GM18519 (cell line): ENCODE results near the gene RAP1GAP2.
"Not testable (repeated sequence)": the region's sequence is repeated elsewhere in the genome, so short reads cannot be mapped to it uniquely, and the experiment has no call there.

ENCODE experiments used
- ATAC-seq: cut with Tn5 transposase; IDR thresholded peaks from one replicate; pipeline ENCODE4 v1.9.1; 2021; ENCODE audit warnings: mild to moderate bottlenecking, moderate library complexity; ENCODE audit not compliant: unreplicated experiment, low FRiP score

Gene RAP1GAP2

DNA sequence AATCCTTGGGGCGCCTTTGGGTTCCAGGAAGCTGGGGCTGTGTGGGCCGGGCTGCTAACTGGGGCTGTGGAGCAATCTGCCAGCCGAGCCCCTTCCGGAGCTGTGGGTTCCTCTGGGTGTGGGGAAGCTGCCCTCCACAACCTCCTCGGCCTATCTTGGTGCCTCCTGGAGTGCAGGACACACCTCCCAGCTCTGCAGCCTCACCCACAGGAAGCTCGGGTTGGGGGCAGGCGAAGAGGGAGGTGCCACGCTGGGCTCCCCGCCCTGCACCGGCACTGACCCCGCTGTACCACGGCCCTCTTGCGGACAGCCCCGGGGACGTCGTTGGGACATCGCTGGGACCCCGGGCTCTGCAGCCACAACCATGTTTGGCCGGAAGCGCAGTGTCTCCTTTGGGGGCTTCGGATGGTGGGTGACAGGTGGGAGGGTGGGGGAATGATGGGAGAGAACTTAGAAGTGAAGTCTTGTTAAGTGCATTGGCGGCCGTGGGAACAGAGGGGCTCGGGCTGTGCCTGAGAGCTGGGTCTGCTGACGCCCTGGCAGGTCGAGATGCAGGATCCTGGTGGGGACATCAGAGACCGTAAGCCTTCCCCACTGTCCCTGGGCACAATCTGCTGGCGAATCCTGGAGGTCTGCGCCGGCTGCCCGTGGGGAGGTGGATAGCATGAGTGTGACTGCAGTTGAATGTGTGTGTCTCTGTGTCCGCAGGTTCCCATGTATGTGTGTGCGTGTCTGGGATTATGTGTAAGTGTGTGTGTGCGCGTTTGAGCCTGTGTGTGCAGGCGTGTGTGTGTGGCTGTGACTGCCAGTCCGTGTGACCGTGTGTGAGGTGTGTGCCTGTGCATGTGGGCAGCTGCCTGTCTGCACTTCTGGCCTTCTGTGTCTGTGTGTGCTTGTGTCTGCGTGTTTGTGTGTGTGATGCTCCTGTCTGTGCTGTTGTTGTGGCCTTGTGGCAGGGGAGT lies at the start of gene RAP1GAP2:
TSS of gene RAP1GAP2 (plus strand) at position 275 of the 962 bp plus-strand sequence. CDS start at position 365, 90 bp downstream.
- no peak for ATAC-seq

DNA sequence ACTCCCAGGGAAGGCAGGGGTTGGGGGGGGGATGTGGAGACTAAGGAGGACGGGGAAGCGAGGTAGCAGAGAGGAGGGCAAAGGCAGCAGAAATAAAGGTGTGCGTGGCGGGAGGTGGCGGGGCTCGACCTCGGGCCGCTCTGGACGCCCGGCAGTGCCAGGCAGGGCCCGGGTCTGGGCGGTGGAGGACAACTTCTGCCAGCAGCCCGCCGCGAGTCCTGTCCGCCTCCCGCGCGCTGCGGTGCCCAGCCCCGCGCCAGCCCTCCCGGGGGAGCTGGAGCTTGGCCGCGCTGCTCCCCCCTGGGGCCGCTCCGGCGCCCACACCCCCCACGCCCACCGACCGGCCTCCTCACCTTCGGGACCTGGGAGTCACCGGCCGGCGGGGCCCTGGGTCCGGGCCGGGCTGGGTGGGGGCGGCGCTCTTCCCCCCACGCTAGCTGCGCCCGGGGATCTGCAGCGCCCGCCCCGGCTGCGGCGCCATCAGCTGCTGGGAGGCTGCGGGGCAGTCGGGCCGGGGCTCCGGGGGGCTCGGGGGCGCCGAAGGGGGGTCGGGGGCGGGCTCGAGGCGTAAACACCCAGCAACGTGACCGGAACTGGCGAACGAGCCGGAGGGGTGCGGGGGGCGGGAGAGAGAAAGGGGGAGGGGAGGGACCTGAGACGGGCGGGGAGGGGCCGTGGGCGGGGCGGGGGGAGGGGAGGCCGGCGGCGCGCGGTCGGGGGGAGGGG lies 47.0 kb upstream of the RAP1GAP2 start, which contains the start of gene CCDC92B:
TSS of gene CCDC92B (minus strand) at position 595 of the 726 bp plus-strand sequence. CDS start 14,507 bp downstream, outside the sequence.
- ATAC-seq, result no peak

DNA sequence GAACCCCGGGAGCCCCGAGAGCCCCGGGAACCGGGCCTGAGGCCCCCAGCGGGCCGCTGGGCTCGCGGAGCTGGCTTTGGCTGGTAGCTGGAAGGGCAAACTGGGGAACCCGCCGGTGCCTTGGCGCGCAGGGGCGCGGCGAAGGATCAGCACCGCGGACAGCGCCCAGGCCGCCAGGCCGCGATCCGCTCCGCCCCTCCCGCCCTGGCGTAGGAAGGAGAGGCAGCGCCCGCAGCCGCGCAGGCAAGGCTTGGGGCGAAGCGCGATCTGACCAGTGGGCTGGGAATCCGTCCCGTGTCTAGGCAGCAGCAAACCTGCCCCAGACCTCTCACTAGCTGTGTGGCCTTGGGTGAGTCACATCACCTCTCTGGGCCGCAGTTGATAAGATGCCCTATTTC lies 46.5 kb upstream of the RAP1GAP2 start:
- ATAC-seq, result no peak

DNA sequence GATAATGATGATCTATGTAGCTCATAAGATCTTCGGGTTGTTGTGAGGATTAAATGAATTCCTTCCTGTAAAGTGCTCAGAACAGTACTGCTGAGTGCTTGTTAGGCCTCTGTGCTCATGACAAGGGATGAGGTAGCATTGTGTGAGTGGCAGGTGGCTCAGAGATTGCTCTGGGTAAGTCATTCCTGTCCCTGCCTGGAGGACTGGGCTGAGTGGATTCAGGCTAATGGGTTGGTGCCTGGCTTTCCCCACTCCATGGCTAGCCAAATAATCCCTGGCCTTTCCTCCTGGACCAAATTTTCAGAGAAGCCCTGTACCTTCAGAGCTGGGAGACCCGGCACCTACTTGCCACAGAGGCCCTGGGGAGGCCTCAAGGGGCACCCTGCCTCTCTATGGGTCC lies 45.5 kb upstream of the RAP1GAP2 start:
- no peak for ATAC-seq

DNA sequence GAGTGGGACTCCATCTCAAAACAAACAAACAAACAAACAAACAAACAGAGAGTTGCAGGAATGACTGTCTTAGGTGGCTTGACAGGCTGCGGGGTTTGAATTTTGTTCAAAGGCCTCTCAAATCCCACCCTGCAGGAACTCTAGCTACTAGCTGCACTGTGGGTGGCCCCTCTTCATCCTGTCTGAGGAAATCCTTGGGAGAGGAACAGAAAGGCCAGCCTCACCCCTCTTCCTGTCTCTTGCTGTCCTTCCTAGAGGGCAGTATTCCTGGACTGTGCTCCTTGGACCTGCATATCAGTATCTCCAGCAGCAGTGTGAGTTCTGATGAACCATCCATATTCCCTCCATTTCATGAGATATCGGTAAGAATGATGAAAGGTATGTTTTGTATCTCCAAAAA lies 44.7 kb upstream of the RAP1GAP2 start:
- ATAC-seq, result no peak

DNA sequence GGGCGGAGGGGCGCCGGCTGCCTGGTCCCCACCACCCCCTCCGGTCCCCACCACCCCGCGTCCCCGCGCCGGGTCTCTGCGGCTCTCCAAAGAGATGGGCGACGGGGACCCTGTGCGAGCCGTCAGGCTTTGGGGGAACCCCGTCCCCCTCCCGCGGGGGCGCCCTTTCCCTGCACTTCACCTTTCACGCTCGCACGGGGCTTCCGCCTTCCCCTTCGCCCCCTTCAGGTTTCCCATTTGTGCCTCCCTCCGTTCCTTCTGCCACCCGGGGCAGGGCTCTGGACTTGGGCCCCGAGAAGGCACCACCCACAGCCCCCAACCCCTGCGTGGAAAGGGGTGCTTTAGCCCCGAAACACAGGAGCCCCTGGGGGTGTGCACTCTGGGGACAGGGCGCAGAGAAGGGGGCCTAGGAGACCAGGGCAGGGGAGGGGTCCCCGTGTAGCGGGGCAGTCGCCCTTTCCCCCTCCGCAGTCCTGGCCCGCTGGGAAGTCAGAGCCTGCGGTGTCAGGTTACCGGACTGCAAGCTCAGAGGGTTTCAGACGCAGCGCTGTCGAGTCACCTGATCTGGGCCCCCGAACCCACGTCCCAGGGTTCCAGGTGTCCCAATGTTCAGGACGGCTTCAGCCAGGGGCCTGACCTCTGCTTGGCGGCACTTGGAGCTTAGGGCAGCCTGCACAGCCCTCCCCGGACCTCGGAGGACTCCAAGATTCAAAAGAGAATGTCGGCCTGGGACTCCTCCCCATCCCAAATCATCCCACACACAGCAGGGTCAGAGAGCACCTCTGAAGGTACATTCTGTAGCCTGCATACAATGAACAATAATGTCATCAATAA lies 40.1 kb upstream of the RAP1GAP2 start:
- ATAC-seq, result no peak

DNA sequence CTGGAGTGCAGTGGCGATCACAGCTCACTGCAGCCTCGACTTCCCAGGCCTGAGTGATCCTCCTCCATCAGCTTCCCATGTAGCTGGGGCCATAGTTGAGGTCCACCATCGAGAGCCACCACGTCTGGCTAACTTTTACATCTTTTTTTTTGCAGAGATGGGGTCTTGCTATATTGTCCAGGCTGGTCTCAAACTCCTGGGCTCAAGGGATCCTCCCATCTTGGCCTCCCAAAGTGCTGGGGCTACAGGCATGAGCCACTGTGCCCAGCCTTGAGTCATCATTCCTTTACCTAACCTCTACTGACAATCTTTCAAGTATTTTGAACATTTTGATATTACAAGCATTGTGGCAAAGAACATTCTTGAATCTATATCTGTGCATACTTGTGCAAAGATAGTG lies 37.4 kb upstream of the RAP1GAP2 start:
- ATAC-seq, result no peak

DNA sequence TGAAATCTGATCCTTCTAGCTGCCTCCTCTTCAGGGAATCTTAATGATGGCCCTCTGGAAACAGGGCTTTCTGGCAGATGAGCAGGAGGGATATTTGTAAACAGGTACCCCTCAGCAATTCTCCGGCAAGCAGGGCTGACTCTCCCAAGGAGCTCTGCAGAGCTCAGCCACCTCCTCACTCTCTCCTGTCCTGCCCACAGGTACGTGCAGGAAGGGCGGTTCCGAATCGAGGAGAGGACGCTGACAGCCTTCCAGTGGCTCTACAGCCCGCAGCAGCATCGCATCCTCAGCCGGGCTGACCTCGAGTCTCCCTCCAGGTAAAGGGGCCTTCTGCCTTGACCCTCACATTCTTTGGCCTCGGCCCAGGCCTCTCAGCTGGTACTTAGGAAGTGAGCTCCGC lies 26.1 kb upstream of the RAP1GAP2 start:
- no peak for ATAC-seq

DNA sequence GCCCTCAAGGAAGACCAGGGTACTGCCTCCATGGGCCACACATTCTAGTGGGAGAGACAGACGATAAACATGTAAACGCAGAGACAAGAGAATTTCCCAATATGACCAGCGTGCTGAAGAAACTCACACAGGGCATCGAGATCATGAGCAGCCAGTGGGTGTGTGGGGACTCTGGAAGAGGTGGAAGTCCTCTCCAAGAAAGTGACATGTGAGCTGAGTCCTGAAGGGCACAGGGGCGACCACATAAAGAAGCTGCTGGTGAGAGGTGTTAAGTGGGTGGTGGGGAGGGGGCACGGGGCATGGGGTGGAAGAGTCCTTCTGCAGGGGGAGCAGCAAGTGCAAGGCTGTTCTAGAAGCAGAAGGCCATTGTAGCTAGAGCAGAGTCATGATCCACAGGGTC lies 21.0 kb upstream of the RAP1GAP2 start:
- ATAC-seq, result no peak

DNA sequence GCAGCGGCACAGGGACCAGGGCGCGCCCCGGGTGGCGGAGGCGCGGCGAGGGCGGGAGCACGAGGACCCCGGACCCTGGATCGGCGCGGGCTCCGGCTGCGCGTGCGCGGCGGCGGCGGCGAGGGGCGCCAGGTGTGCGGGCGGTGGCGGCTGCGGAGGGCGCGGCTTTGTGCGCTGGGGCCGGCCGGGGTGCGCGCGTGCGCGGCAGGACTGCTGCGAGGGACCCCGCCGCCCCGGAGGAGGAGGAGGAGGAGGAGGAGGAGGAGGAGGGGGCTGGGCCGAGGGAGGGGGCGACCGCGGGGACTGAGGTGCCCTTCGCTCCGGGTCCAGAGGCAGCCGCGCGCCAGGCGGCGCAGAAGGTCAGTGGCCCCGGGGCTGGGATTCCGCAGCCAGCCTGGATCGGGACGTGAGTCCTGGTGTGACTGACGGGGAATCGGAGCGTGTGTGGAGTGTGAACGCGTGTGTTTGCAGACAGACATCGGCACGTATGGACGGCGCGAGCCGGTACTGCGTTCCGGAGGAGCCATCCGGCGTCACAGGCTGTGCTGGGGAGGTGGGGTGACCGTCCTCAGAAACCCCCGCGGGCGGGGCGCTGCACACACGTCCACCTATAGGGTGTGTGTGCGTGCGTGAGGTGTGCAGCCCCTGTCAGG lies 19.5 kb upstream of the RAP1GAP2 start:
- ATAC-seq, result no peak

DNA sequence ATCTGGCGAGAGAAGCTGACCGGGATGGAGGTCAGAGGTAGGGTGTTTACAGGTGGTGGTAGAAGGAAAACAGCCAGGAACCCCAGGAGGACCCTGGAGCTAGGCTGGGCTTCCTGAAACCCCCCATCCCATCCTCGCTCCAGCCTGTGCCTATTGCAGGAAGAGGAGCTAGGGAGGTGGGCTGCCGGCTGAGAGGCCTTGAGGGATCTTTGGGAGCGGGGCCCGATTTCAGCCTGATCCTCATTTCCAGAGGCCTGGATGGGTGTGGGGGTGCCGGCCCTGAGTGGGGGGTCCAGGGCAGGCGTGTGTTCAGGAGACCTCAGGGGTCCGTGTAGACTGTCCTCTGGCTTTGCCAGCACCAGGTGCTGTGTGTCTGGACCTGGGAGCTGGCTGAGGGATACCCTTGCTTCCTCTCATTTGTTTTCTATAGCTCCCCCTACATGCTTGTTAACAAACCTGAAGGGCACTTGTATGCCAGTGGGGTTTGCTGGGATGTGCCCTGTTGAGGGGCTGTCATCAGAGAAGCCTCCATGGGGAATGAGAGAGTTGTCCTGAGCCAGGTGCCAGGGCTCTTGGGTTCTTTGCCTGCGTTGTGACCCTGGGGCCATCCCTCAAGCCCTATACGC lies 18.9 kb upstream of the RAP1GAP2 start:
- ATAC-seq, result no peak

DNA sequence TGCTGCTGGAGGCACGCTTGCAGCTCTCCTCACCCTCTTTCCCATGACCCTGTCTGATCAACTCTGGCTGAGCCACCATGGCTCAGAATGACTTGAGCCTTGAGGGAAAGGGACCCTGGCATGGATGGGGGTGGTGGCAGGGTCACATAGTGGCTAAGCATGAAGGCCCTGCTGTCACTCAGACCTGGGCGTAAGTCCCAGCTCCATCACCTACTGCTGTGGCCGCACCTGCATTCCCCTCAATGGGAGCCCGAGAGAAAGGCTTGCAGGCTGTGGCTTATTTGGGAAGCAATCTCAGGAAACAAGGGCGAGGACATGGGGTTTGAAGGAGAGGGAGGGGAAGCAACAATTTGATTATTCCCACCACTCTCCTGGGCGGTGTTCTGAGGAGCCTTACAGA lies 17.7 kb upstream of the RAP1GAP2 start:
- ATAC-seq, result no peak

DNA sequence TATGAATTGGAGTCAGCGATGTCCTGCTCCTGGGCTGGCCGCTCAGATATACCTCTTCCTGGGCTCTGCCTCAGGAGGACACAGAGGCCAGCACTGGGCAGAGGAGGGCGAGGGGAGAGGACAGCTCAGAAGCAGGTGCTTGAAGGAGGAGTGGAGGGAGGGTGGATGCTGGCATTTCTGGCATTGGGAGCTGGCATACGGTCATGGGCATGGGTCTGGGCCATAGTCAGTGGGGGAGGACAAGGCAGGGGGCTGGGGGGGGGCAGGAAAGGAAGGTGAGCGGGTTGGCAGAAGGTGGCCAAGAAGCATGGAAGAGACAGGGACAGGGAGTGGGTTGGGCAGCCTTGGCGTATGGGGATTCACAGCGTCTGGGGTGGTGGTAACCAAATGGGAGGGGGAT lies 16.7 kb upstream of the RAP1GAP2 start:
- no peak for ATAC-seq

DNA sequence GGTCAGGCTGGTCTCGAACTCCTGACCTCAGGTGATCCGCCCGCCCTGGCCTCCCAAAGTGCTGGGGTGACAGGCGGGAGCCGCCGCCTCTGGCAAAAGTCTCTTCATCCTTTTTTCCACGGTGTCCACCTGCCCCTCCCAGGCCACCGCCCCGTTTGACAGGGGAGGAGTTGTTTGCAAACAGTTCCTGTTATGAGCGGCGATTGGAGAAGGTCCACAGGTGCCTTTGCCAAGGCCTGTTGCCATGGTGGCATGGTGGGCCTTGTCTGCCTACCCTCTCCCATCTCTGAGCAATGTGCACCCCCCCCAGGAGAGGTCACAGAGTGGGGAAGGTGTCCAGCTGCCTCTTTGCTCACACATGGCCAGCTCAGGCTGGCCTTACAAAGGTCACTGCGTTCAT lies 16.0 kb upstream of the RAP1GAP2 start:
- no peak for ATAC-seq

DNA sequence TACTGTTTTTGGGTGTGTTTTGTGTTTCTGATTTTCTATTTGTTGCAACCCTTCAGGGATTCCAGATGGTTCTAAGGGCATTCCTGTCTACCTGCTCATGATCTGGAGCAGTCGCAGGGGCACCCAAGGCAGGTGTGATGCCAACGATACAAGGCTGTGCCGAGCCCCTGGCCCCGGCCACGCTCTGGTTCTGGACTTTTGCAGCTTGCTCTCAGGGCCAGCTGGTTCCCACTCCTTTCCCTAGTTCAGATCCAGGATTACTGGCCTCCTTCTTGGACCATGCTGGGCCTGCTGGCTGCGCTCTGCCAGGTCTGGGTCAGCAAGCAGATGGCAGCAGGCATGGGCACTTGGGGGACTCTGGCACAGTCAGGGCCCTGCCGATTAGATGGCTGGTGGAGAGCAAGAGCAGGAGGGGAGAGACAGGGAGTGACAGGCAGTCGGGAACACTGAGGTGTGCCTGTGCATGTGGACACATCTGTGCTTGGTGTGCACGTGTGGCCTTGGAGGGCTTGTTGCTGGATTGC lies 15.2 kb upstream of the RAP1GAP2 start:
- ATAC-seq, result no peak

DNA sequence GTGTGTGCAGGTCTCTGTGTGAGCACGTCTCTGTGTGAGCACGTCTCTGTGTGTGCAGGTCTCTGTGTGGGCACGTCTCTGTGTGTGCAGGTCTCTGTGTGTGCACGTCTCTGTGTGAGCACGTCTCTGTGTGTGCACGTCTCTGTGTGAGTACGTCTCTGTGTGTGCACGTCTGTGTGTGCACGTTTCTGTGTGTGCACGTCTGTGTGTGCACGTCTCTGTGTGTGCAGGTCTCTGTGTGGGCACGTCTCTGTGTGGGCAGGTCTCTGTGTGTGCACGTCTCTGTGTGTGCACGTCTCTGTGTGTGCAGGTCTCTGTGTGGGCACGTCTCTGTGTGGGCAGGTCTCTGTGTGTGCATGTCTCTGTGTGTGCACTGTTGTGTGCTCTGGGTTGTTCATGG lies 14.6 kb upstream of the RAP1GAP2 start:
- not testable (repeated sequence) for ATAC-seq

DNA sequence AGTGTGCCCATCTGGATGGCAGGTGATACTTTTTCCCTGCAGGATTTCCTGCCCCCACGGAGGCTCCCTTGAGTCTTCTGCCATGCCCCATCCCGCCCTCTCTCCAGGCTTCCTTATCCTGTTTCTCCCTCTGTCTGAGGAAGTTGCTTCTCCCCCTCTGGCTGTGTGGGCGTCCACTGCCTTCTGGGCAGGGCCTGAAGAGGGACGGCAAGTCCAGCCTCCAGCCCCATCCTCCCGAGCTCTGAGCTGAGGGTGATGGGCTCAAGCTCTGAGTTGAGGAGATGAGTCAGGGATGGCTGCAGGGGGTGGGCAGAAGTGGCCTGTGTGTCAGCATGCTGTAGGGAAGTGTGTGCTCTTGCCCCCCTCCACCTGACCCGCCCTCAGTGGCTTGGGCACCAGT lies 14.2 kb upstream of the RAP1GAP2 start:
- no peak for ATAC-seq

DNA sequence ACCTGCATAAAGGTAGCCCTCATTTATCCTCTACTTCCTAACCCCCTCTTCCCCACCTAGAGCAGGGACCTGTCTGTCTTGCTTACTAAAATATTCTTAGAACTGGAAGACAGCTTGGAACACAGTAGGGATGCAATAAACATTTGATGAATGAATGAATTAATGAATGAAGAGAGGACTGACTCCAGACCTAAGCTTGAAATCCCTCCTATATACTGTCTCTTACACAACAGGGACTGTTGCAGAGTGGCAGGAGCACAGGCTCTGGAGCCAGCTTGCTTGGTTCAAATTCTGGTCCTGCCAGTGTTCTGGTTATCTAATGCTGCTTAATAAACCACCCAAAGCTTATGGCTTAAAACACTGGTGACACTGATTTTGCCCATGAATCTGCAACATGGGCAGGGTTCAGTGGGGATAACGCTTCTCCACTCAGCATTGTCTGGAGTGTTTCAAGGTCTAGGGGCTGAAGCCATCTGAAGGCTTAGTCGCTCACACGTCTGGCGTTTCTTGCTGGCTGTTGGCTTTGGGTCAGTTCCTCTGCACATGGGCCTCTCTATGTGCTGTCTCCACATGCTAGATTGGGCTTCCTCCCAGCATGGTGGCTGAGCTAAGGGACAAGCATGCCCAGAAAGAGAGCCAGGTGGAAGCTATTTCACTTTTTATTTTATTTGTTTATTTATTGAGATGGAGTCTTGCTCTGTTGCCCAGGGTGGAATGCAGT lies 12.8 kb upstream of the RAP1GAP2 start:
- no peak for ATAC-seq

DNA sequence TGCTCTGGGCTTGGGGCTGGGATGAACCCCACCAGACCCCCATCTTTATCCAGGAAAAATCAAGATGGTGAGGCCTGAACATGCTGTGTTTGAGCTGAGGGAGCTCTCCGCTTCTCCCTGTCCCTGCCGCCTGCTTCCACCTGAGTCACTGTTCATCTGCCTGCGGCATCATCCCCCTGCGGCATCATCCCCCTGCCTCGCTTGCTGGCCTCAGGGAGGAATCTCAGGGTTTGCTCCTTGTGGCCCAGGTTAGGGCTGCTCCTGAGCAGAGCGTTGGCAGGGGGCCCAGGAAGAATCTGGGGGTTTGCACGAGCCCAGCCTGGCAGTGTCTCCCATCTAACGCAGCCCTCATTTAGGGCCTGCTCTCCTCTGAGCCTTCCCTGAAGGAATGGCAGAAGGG lies 11.4 kb upstream of the RAP1GAP2 start:
- ATAC-seq, result no peak
